Adrenal gland (tissue), 5 donors: ENCODE data around the gene SPRY2.

ENCODE experiments used
- CTCF ChIP-seq, 6 experiments: fragments of 450-650 bp in 4 of 6; fragments of 200-600 bp in 2 of 6; sonication (generic) in 1 of 6; IDR thresholded peaks; 1 replicate in 5 of 6; 2 replicates in 1 of 6; pipeline versions ENCODE4 v1.5.1 to v1.8.0; 2016 to 2021; ENCODE audit warnings: antibody characterized with exemption in 6 of 6, mild to moderate bottlenecking in 2 of 6, moderate library complexity in 1 of 6
- POLR2A ChIP-seq, 2 donors: fragments of 450-650 bp; IDR thresholded peaks; one replicate each; pipeline ENCODE4 v1.6.1; 2017; ENCODE audit warnings: antibody characterized with exemption in 2 of 2, mild to moderate bottlenecking in 2 of 2, moderate library complexity in 1 of 2
- donor health status: DM: no; HTN: no; CAD: no.

DNA sequence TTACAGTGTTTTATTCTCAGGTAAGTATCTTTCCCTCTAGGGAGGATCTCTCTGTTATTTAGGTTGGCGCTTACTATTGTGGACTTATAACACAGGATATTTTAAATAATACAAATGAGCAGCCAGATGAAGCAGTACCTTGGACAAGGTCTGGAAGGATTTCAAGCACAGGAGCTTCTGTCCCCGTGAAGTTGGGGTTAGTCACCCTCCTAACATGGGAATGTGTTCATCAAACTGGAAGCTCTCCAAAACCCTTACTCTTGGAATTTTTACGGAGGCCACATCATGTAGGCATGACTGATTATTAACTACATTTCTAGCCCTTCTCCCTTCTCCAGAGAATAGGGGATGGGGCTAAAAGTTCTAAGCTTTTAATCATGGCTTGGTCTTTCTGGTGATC is 38.3 kb upstream of the SPRY2 start:
- TF ChIP-seq CTCF (IDR thresholded peaks at IDR 0.05) (no peak), POLR2A (IDR thresholded peaks at IDR 0.05) (no peak)
